Large intestine (tissue), 1 donor: ENCODE data around the gene NAP1L2. TPM values are rescaled to one million over a fixed set of nuclear protein-coding genes. Genes with fewer than 3 reads are reported as not detected.

Source experiments
- polyA plus RNA-seq: library from polyadenylated mRNA; unstranded; fragments of 120-200 nt; gene quantifications from one replicate; pipeline ENCODE4 v1.2.1, GENCODE V29; 2013

The NAP1L2 gene
- polyA plus RNA-seq, 1 donor: 1.9 TPM

Other genes with a start within 250 kb of the NAP1L2 start
- gene PABPC1L2B, start 211.9 kb downstream of the NAP1L2 start, polyA plus RNA-seq: 0.04 TPM
- 0.06 TPM for gene PABPC1L2A, start 135.3 kb downstream of the NAP1L2 start, polyA plus RNA-seq
- gene CDX4, start 232.2 kb upstream of the NAP1L2 start, polyA plus RNA-seq: not detected